Measurements from ENCODE around the gene CDC40. TPM values are rescaled to one million over a fixed set of nuclear protein-coding genes. Genes with fewer than 3 reads are reported as not detected.
"Not testable (repeated sequence)": the region's sequence is repeated elsewhere in the genome, so short reads cannot be mapped to it uniquely, and the experiment has no call there.

Gene CDC40
- total RNA-seq, 2 experiments from 2014 or later: 25.9 to 29.1 TPM

DNA sequence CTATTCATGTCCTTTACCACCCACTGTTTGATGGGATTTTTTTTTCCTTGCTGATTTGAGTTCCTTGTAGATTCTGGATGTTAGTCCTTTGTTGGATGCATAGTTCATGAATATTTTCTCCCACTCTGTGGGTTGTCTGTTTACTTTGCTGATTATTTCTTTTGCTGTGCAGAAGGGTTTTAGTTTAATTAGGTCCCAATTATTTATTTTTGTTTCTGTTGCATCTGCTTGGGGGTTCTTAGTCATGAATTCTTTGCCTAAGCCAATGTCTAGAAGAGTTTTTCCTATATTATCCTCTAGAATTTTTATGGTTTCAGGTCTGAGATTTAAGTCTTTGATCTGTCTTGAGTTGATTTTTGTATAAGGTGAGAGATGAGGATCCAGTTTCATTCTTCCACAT, 92.6 kb downstream of the CDC40 start:
- H3K4me1 Mint-ChIP-seq, DNase-seq, H3K9me3 Mint-ChIP-seq, H3K27ac Mint-ChIP-seq, H3K27me3 Mint-ChIP-seq, H3K4me3 Mint-ChIP-seq, H3K36me3 Mint-ChIP-seq: not testable (repeated sequence)

DNA sequence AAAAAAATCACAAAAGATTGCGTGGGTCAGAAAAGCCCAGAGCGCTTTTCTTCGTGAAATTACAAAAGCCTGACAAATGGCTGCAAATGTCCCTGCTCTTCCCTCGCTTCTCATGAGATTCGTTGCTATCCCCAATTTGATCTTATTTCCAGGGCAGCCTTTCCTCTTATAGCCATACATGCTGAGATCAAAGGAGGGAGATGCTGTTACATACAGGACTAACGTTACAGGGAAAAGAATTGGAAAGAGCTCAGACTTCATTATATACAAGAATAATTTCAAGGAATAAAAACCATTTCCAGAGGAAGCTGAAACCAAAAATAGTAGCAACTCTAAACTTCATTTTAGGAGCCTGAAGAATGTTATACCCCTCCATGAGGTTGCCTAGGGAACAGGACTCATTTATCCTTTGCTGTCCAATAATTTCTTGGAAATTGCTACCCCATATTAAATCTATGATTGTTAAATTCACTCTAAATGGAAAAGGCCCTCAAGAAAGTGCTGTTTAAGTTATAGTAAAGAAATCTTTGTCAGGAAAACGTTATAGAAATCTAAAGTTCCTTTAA, 97.0 kb downstream of the CDC40 start:
- H3K4me3 Mint-ChIP-seq: no peak overlapping the region
- no peak overlapping the region for H3K27ac Mint-ChIP-seq
- peaks cover 6% of the 10 kb centered on the region for H3K9me3 Mint-ChIP-seq
- no peak for DNase-seq
- H3K27me3 Mint-ChIP-seq: no peaks in the 10 kb centered on the region
- H3K36me3 Mint-ChIP-seq: peaks cover 2% of the 10 kb centered on the region
- H3K4me1 Mint-ChIP-seq: no peaks in the 10 kb centered on the region

Other genes starting within 250 kb of the CDC40 start
- gene GPR6, start 202.1 kb upstream of the CDC40 start, total RNA-seq: not detected
- 1 to 10 TPM; 5.3 to 6.1 TPM for gene WASF1, start 757 bp upstream of the CDC40 start, total RNA-seq
- gene METTL24, start 177.9 kb downstream of the CDC40 start, total RNA-seq: under 1 TPM; 0.26 to 0.27 TPM
- gene DDO, start 235.1 kb downstream of the CDC40 start, total RNA-seq: not detected

Data from activated naive CD8-positive, alpha-beta T cell treated with anti-CD3 and anti-CD28 coated beads for 36 hours (primary cell).